GM23338 (cell line): ENCODE results near the gene TIE1. TPM values are rescaled to one million over a fixed set of nuclear protein-coding genes. Genes with fewer than 3 reads are reported as not detected.

Experiments used
- ATAC-seq: fragments of 200-7000 bp; cut with Tn5 transposase; 3 replicates; pipeline ENCODE4 v1.9.1; 2020
- DNase-seq: peaks from one replicate; pipeline ENCODE4 v3.0.0-alpha.2; 2015; ENCODE audit warnings: low spot score
- H2AFZ ChIP-seq: fragments of 200-600 bp; sonication (generic); 2 replicates; pipeline ENCODE4 v1.8.0; 2016; ENCODE audit warnings: antibody characterized with exemption, mild to moderate bottlenecking, moderate library complexity
- H3F3A ChIP-seq: fragments of 200-600 bp; sonication (generic); replicated peaks from 2 replicates; pipeline ENCODE4 v1.8.0; 2017; ENCODE audit warnings: antibody characterized with exemption, mixed run types, low read depth
- H3K27ac ChIP-seq: fragments of 200-600 bp; sonication (generic); 2 replicates; pipeline ENCODE4 v1.6.1; 2016; ENCODE audit warnings: low read depth
- H3K27me3 ChIP-seq: fragments of 200-600 bp; sonication (generic); 2 replicates; pipeline ENCODE4 v1.8.0; 2016; ENCODE audit warnings: mild to moderate bottlenecking, mixed run types, moderate library complexity; ENCODE audit not compliant: insufficient read depth
- H3K36me3 ChIP-seq: fragments of 200-600 bp; sonication (generic); 2 replicates; pipeline ENCODE4 v1.8.0; 2016; ENCODE audit warnings: mild to moderate bottlenecking; ENCODE audit not compliant: insufficient read depth
- H3K4me1 ChIP-seq: fragments of 200-600 bp; sonication (generic); 2 replicates; pipeline ENCODE4 v1.8.0; 2016; ENCODE audit warnings: mild to moderate bottlenecking, moderate library complexity; ENCODE audit not compliant: insufficient read depth
- H3K4me2 ChIP-seq: fragments of 200-600 bp; sonication (generic); 2 replicates; pipeline ENCODE4 v1.7.1; 2017; ENCODE audit warnings: mixed run types
- H3K4me3 ChIP-seq: fragments of 200-600 bp; sonication (generic); 2 replicates; pipeline ENCODE4 v1.6.1; 2016; ENCODE audit warnings: mixed run types
- H3K79me2 ChIP-seq: fragments of 200-600 bp; sonication (generic); replicated peaks from 2 replicates; pipeline ENCODE4 v1.8.0; 2017; ENCODE audit warnings: mild to moderate bottlenecking; ENCODE audit not compliant: insufficient read depth
- H3K9me2 ChIP-seq: fragments of 200-600 bp; sonication (generic); 2 replicates; pipeline ENCODE4 v1.8.0; 2017; ENCODE audit not compliant: insufficient read depth
- H4K20me1 ChIP-seq: fragments of 200-600 bp; sonication (generic); replicated peaks from 2 replicates; pipeline ENCODE4 v1.8.0; 2017; ENCODE audit warnings: mild to moderate bottlenecking; ENCODE audit not compliant: insufficient read depth
- H3K27ac Mint-ChIP-seq: 2 replicates; pipeline ENCODE4 v1.8.0; 2020; ENCODE audit warnings: inconsistent platforms, mild to moderate bottlenecking, moderate library complexity, mixed read lengths
- H3K27me3 Mint-ChIP-seq: 3 replicates; pipeline ENCODE4 v1.8.0; 2022; ENCODE audit warnings: low read depth, mild to moderate bottlenecking, moderate library complexity, mixed read lengths, inconsistent platforms; ENCODE audit not compliant: insufficient read depth, poor library complexity
- H3K36me3 Mint-ChIP-seq: 3 replicates; pipeline ENCODE4 v1.8.0; 2021; ENCODE audit warnings: low read depth, mild to moderate bottlenecking, inconsistent platforms, moderate library complexity, mixed read lengths
- H3K4me1 Mint-ChIP-seq: 3 replicates; pipeline ENCODE4 v1.8.0; 2020; ENCODE audit warnings: mild to moderate bottlenecking, inconsistent platforms, mixed read lengths
- H3K4me3 Mint-ChIP-seq: 3 replicates; pipeline ENCODE4 v1.8.0; 2021; ENCODE audit warnings: moderate library complexity, mild to moderate bottlenecking, inconsistent platforms, mixed read lengths
- H3K9me3 Mint-ChIP-seq: 3 replicates; pipeline ENCODE4 v1.8.0; 2020; ENCODE audit warnings: moderate library complexity, mild to moderate bottlenecking, inconsistent platforms, mixed read lengths
- CREB1 ChIP-seq: fragments of 250-450 bp; sonication (Bioruptor Pico); IDR thresholded peaks from 2 replicates; pipeline ENCODE4 v1.5.0; 2020; ENCODE audit warnings: low read depth, mild to moderate bottlenecking, moderate library complexity
- ETS1 ChIP-seq: IDR thresholded peaks from 2 replicates; pipeline ENCODE4 v1.6.1; 2016; ENCODE audit warnings: antibody characterized with exemption
- EZH2 ChIP-seq: fragments of 200-600 bp; sonication (generic); IDR thresholded peaks from one replicate; pipeline ENCODE4 v1.8.0; 2017; ENCODE audit warnings: antibody characterized with exemption, mild to moderate bottlenecking, low read depth; ENCODE audit not compliant: unreplicated experiment
- EZH2phosphoT487 ChIP-seq: fragments of 200-600 bp; sonication (generic); IDR thresholded peaks from one replicate; pipeline ENCODE4 v1.8.1; 2018; ENCODE audit warnings: antibody characterized with exemption; ENCODE audit not compliant: unreplicated experiment
- JUNB ChIP-seq: IDR thresholded peaks from one replicate; pipeline ENCODE4 v1.6.1; 2016; ENCODE audit warnings: antibody characterized with exemption; ENCODE audit not compliant: unreplicated experiment
- NANOG ChIP-seq: IDR thresholded peaks from 2 replicates; pipeline ENCODE4 v1.6.1; 2016; ENCODE audit warnings: antibody characterized with exemption, borderline replicate concordance
- POLR2AphosphoS5 ChIP-seq: IDR thresholded peaks from 2 replicates; pipeline ENCODE4 v1.6.1; 2016; ENCODE audit warnings: antibody characterized with exemption, low read depth
- REST ChIP-seq: IDR thresholded peaks from one replicate; pipeline ENCODE4 v1.6.1; 2018; ENCODE audit warnings: antibody characterized with exemption; ENCODE audit not compliant: unreplicated experiment
- STAT1 ChIP-seq: IDR thresholded peaks from one replicate; pipeline ENCODE4 v1.6.1; 2016; ENCODE audit warnings: antibody characterized with exemption; ENCODE audit not compliant: unreplicated experiment
- ZNF114 ChIP-seq: fragments of 250-450 bp; sonication (Bioruptor Pico); IDR thresholded peaks from 2 replicates; pipeline ENCODE4 v1.5.0; 2020; ENCODE audit warnings: mild to moderate bottlenecking, moderate library complexity
- ZNF331 ChIP-seq: fragments of 250-450 bp; sonication (Bioruptor Pico); IDR thresholded peaks from 2 replicates; pipeline ENCODE4 v1.5.0; 2020; ENCODE audit warnings: low read depth, mild to moderate bottlenecking, moderate library complexity
- ZNF462 ChIP-seq: fragments of 250-450 bp; sonication (Bioruptor Pico); IDR thresholded peaks from 2 replicates; pipeline ENCODE4 v1.5.0; 2020; ENCODE audit warnings: mild to moderate bottlenecking, moderate library complexity
- polyA plus RNA-seq: library from polyadenylated mRNA; unstranded; fragments of >200 nt; fragmentation: Nextera tagmentation; extraction: Ambion mirVana; gene quantifications from 2 replicates; pipeline ENCODE4 v1.2.1, GENCODE V29; 2016
- total RNA-seq: library from RNA; depleted of rRNA; stranded (reverse); fragments of >200 nt; shearing (Covaris generic); gene quantifications from 2 replicates; pipeline ENCODE4 v1.2.3, GENCODE V29; 2014

The TIE1 gene
- total and polyA plus RNA-seq, 2 experiments from 2014 or later, result 0.37 to 2.3 TPM

GRCh38 chr1:43276673-43277072, 24.1 kb upstream of the TIE1 start:
- H3K27me3 Mint-ChIP-seq, result peaks cover 2% of the 10 kb centered on the region
- Histone ChIP-seq H3K27ac (no peak overlapping the region), H3K79me2 (no peaks in the 10 kb centered on the region), H4K20me1 (no peaks in the 10 kb centered on the region), H3K9me2 (peaks cover 8% of the 10 kb centered on the region; the same call in 1 of the 2 replicates), H3K27me3 (no peaks in the 10 kb centered on the region), H3K4me2 (no peak overlapping the region), H3K4me3 (no peak overlapping the region), H3K4me1 (peaks cover 3% of the 10 kb centered on the region; the same call in 1 of the 2 replicates), H2AFZ (no peak overlapping the region), H3F3A (no peaks in the 10 kb centered on the region), H3K36me3 (no peaks in the 10 kb centered on the region)
- ATAC-seq, result no peak
- TF ChIP-seq EZH2 (no peak), ZNF331 (CRISPR knock-in tag) (no peak), STAT1 (no peak), JUNB (no peak), ZNF114 (CRISPR knock-in tag) (no peak), ZNF462 (CRISPR knock-in tag) (no peak), ETS1 (no peak), NANOG (no peak), CREB1 (CRISPR knock-in tag) (no peak), EZH2phosphoT487 (no peak), REST (no peak), POLR2AphosphoS5 (no peak)
- no peaks in the 10 kb centered on the region; the same call in 2 of the 3 replicates for H3K9me3 Mint-ChIP-seq
- peaks cover 10% of the 10 kb centered on the region for H3K4me1 Mint-ChIP-seq
- no peak for DNase-seq
- H3K4me3 Mint-ChIP-seq, result no peak overlapping the region
- peaks cover 37% of the 10 kb centered on the region for H3K36me3 Mint-ChIP-seq
- no peak overlapping the region for H3K27ac Mint-ChIP-seq
